Measurements from ENCODE around the gene GNAS. TPM values are rescaled to one million over a fixed set of nuclear protein-coding genes. Genes with fewer than 3 reads are reported as not detected.
"Not testable (repeated sequence)": the region's sequence is repeated elsewhere in the genome, so short reads cannot be mapped to it uniquely, and the experiment has no call there.

GNAS gene
- total RNA-seq, result 684 and 714 TPM in 2 replicates
- 1,372 TPM for polyA plus RNA-seq (2012)

DNA sequence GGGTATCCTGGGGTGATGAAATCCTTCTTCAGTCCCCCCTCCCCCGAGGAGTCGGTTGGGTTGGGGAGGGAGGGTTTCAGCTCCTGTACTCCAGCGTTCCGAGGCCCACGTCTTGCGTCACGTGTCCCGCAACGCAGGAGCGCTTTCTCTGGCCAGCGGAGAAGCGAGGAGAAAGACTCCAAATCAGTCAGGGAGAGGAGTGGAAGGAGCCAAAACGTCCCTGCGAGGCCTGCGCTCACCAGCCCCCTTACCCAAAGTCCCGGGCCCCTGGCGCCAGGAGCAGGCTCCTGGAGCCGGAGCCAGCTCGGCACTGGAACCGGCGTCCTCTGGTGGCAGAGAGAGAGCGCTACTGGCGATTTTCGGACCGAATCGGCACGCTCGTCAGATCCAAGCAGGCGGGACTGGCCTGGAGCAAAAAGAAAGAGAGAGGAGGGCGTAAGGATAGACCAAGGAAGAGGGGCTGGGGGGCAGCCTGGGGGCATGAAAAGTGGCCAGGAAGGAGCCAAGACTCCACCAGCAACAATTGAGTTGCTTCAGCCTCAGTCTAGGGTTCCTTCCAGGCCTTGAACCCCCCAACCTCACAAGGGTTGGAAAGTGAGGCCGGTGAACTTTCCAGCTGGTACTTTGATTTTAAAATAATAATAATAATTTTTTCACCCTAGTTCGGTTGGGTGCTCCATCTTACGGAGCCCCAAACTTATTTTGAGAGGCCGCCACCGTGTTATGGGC lies at the start of gene GNAS:
TSS of gene GNAS (plus strand) at position 174 of the 729 bp plus-strand sequence.
- no peak for DNase-seq (ENCODE audit: low read depth)

DNA sequence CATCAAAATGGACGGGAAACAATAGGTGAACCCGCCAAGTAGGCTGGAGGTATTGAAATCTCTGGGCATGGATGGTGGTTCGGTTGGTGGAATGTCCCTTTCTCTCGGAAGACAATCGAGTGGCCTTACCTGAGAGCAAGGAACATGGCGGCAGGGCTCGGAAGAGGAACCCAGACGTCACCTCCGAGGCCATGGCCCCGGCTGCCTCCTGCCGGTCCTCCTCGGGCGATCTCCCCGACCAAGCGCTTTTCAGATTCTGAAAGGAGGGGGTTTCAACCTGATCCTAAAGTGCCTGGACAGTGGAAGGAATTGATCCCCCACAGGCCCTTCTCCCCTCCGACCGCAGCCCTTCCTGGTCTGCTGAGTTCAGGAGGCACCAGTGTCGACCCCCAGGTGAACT lies 49.0 kb upstream of the GNAS start:
- DNase-seq (ENCODE audit: low read depth), result no peak

DNA sequence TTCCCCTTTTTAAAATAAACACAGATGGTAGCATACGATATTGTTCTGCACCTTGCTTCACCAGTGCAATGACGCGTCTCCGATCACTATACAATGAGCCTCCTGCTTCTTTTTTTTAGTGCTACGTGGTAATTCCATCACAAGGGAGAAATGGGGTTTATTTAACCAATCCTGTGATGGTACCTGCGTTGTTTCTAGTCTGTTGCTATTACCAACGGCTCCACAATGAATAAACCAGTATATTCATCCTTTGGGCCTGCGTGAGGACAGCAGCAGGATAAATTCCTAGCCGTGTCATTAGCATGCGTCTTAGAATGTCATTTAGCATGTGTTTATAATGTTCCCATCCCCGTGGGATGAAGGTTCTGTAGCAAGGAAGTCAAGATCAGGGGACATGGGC lies 44.7 kb upstream of the GNAS start:
- DNase-seq (ENCODE audit: low read depth), result no peak

DNA sequence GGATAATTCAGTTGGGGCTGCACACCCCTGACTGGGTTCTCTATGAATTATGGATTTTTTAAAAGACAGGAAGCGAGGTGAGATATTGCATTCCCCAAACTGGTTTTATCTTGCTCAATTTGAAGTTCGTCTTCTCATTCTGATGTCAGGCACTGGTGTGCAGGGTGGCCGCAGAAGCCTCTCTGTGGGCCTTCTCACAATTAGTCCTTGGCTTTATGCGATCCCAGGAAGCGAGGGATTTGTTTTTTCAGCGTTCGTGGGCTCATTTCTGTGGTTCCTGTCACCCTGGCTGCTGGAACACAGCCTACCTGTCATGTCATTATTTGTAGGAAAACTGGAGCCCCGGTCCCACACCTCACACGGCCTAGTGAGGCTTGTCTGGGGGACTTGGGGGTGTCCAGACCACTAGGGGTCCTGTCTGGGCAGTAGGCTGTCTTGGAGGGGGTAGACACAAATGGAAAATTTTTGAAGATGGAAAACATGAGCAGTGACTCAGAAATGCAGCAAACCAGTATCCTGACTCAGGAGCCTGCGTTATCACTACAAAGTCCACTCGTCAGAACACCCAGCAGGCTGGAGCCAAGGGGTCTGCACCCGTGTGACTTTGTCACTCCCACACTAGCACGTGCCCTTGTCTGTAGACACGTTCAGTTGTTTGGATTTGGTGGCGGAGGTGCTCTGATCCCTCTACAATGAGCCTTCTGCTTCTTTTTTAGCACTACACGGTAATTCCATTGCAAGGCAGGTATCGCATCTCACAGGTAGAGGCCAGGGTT lies 44.1 kb upstream of the GNAS start:
- DNase-seq (ENCODE audit: low read depth), result no peak

- no peak for DNase-seq (ENCODE audit: low read depth)
Measured at GRCh38 chr20:58810116-58810878, 42.2 kb upstream of the GNAS start.

DNA sequence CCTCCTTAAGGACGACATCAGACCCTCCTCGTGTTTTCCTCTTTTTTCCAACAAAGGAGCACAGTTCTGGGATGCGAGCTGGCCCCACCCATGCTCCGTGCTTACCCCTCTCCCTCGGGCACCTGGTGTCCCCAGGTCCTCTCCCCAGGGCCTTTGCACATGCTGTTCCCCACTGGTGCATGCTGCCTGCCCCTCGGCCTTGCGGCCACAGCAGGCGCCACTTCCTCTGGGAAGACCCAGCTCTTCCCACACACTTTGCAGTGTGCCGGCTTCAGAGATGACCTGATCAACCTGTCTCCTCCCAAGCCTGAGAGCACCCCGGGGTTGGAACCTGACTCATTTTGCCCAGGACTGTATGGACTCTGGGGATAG lies 41.7 kb upstream of the GNAS start:
- DNase-seq (ENCODE audit: low read depth), result no peak

DNA sequence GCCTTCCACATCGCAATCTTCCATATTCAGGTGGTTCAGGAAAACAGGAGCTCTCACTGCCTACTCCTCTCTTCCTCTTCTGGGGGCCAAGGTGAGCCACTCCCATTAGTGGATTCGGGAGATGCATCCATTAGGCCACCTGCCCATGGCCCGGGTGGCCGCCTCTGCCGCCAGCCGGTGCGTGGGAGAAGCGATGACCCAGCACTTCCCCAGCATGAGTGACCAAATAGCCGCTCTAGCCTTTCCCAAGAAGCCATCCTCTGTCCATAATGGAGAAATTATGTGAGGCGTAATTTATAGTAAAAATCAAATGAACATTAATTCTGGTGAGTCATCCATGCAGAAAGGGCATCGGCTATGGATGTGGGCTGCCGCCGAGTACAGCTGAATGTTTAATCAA lies 41.2 kb upstream of the GNAS start:
- no peak for DNase-seq (ENCODE audit: low read depth)

GRCh38 chr20:58813369-58813768 lies 39.1 kb upstream of the GNAS start:
- no peak for DNase-seq (ENCODE audit: low read depth)

DNA sequence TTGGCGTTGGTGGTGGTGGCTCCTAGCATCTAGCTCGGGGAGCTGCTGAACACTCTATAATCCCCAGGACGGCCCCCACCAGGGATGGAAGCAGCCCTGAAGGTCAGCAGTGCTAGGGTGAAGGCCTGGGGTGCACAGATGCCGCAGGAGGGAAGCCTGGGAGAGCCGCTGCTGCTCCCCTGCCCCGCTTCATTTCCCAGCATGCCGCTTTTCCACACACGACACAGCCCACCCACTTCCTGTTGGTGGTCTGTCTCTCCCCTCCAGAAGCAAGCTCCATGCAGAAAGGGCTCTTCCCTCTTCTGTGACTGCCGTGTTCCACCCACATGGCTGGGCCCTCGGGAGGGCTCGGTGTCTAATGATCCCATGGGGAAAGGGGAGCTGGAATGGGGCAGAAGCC lies 37.1 kb upstream of the GNAS start:
- DNase-seq (ENCODE audit: low read depth), result no peak

DNA sequence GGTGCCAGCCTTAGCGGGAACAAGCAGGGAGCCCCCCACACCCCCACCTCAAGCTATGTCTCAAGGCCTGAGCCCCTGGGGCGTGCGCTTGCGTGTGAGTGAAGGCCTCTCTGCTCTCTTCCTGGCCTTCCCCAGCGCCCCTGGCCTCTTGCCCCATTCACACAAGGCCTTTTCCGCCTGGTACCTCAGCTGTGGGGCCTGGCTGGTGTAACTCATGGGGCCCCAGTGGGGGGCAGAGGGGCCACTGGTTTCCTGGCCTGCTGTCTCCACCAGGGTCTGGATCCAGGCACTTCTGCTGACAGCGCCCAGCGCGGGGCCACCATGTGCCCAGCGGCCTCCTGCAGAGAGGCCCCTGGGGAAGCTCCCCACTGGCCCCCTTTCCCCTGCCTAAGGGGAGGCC lies 36.5 kb upstream of the GNAS start:
- DNase-seq (ENCODE audit: low read depth), result no peak

DNA sequence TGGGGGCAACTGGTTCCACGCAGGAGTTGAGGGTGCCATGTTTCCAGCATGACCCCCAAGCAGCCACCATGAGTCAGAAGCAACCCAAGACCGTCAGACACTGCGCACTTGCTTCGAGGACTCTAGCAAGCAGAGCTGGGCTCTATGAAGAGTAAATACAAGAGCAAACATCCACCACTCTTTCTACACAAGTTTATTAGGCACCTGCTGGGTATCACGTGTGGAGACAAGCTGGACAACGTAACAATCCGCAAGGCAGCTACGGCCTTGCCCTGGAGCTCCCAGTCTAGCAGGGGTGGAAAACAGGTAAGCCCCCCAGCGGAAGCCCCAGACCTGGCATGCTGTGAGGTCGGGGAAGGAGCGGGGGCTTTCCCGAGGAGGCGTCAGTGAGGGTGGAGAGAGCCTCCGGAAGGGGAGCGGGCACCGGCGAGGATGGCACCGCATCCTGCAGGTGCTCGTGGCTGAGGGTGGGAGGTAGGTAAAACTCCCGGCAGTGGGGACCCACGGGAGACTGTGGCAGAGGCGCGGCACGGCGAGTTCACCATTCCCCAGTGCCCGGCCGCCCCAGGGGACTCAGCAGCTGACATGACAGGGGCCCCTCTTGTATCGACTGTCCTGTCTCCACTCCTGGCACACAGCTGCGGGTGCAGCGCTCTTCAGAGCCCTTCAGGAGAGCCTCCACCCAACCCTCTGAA lies 35.4 kb upstream of the GNAS start:
- no peak for DNase-seq (ENCODE audit: low read depth)

DNA sequence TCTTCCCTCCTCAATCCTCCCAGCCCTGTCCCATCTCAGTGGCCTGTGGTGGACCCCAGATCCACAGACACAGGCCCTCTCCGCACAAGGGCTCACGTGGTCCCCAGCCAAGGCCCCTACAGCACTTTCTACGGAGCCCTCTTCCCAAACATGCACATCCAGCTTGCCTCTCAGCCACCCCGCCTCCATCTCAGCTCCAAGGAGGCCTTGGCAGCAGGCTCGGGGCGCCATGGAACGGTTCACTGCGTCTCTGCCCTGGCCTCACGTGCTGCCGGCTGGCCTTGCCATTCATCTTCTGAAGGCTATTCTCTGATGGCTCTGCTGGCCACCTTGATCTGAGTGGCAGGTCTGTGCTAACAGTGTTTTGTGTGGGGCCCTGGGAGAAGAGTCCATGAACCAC lies 34.8 kb upstream of the GNAS start:
- DNase-seq (ENCODE audit: low read depth), result no peak

DNA sequence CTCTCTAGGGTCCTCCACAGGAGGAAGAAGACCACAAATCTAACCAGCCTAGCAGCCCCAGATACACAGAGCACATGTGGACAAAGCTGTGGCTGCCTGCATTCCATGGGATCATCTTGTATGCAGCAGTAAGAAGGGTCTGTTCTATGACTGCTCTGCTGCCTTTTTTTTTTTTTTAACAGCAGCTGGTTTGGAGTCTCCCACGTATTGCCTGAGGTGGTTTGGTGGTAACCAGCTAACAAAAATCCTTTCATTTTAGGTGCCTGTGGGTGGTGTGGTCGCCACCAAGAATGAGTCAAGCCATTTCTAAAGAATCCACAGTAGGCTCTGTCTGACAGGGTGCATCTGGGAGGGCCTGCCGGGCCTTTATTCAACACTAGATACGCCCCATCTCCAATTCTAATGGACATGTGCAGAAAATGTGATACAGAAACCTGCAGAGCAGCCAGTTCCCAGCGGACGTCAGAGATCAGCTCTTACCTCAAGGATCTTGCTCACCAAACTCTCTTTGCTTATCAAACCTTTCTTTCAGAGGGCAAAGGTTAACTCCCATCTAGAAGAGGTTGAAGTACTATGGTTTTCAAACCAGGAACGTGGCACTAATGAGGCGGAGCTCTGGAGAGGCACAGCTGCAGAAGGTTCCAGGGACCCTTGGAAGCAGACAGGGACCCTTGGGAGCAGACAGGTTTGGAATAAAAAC lies 33.8 kb upstream of the GNAS start:
- DNase-seq (ENCODE audit: low read depth), result peak; percentile 91

DNA sequence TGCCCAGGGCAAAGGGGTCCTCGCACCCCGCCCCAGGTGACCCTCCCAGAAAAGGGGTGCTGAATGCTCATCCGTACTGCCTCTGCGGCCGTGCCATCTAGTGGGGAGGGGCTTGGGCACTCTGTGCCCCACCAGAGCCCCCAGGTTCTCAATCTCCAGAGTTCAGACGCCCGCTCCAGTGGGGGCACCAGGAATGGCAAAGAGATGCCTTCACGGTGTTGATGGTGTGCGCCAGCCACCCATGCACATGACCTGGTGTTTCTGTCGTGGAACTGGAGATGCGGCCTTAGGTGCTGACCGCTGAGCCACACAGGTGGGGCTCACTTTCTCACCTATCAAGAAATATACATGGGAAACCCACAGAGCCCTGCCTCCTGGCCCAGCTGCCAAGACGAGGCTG lies 32.6 kb upstream of the GNAS start:
- DNase-seq (ENCODE audit: low read depth), result no peak

- DNase-seq (ENCODE audit: low read depth), result not testable (repeated sequence)
Measured at GRCh38 chr20:58820515-58820914, 32.0 kb upstream of the GNAS start.

GRCh38 chr20:58822149-58822548 lies 30.4 kb upstream of the GNAS start:
- peak; percentile 95 for DNase-seq (ENCODE audit: low read depth)

DNA sequence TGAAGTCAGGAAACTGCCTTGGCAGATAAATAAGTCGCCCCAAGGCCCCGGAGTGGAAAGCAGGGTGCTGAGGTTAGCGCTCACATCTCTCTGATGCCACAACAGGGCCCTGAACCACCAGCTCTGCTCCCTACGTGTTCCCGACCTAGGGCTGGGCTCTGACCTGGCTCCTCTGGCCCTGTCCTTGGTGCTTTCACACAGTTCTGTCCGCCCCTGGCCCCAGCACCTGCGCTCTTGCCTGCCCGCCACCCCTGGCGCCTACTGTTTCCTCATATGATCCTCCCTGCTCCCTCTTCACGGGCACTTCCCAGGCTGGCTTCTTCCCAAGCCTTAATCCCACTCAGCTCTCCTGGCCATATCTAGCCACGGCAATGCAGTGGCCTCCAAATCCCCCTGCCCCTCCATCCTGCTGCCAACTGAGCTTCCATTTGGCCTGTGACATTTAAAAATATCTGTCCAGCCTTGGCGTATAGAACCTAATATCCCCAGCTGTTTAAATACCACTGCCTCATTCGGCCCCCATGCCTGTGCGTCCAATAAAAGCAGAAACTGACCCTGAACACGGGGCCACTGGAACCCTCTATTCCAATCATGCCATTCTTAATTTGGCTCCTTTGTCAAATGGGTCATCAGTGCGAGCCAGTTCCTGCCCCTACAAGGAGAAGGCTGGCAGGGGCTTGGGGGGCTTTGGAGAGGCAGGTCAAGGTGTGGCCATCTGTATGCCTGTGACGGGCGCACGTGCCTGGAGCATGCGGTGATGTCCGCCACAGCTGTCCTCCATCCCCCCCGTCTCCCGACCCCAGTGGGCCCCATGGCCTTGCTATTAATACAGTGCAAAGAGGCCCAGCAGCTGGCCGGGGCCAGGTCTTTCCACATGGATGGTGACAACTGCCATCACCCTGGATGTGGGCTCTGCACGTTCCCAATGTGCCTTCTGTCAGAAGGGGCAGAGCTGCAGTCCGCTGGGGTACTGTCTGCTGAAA lies 29.5 kb upstream of the GNAS start:
- peak; percentile 62 for DNase-seq (ENCODE audit: low read depth)

DNA sequence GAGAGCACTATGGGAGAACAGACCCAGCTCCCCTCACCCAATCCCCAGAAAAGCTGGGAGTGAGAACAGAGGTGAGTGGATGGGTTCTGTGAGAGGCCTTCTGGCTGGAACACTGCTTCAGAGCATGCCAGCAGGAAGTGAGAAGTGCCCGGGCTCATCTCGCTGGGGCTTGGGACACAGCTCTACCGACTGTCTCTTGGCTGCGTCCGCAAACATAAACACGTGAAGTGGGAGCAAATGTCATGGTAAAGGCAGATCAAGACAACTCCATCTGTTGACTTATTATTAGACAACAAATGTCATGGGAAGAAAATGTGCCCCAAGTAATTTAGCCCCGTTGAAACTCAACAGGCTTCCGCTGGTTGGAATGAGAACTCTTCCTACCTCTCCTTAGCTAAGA lies 27.7 kb upstream of the GNAS start:
- DNase-seq (ENCODE audit: low read depth), result no peak

DNA sequence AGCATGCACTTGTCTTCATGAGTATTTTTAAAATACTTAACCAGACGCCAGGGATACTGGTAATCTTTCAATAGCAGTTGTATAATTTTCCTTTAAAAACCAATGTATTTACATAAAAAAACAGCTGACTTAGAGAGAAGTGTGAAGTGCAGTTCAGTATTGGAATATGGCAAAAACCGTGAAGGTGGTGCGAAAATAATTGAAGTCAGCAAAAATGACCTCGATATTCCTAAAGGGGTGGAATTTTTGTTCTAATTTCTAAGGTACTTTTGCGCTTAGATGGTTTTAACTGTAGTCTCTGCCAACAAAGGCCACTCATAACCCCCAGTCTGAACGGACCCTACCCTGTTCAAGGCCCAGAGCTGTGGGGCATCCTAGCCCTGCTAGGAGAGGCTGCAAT lies 27.1 kb upstream of the GNAS start:
- no peak for DNase-seq (ENCODE audit: low read depth)

GRCh38 chr20:58826271-58826670 lies 26.2 kb upstream of the GNAS start:
- DNase-seq (ENCODE audit: low read depth), result no peak
